Erythroblast (primary cell): ENCODE measurements around the gene CTNNA3.

ENCODE experiments used
- GATA1 ChIP-seq: IDR thresholded peaks from 2 replicates; pipeline ENCODE4 v1.6.1; 2011; ENCODE audit warnings: low read depth, mild to moderate bottlenecking, control low read depth, low read length, moderate library complexity
- POLR2A ChIP-seq: IDR thresholded peaks from 2 replicates; pipeline ENCODE4 v1.6.1; 2011; ENCODE audit warnings: mild to moderate bottlenecking, low read length

DNA sequence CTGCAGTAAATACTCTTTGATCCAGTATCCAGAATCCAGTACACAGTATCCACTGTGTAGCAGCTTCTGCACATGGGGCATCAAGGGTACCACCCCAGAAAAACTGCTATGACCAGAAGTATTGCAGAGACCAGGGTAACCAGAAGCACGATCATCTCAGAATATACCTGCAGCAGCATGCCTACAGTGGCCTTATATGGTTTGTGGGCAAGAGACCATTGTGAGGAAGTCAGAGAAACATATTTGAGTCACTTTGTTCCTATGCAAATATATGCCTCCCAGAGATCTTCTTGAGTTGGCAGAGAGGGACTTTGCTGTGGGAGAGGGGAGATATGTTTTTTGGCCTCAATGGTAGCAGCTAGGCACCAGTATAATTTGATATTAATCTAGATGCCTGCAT, 976.5 kb downstream of the CTNNA3 start:
- TF ChIP-seq POLR2A (no peak), GATA1 (no peak)
